Fibroblast of lung (primary cell): ENCODE data around the gene MINK1.

ENCODE experiments used
- EZH2 ChIP-seq: IDR thresholded peaks from 2 replicates; pipeline ENCODE4 v1.5.1; 2012; ENCODE audit warnings: low read length, control low read depth, mild to moderate bottlenecking; ENCODE audit errors: missing control alignments
- TF ChIP-seq, protein P1 (sequence below), 2 donors: IDR thresholded peaks in 1 of 2; conservative IDR thresholded peaks in 1 of 2; 1 replicate in 1 of 2; 2 replicates in 1 of 2; pipeline ENCODE4 v1.5.1; 2011 to 2012; ENCODE audit warnings: low read length in 2 of 2, control low read depth in 1 of 2, inconsistent platforms in 1 of 2, low read depth in 1 of 2, mild to moderate bottlenecking in 1 of 2

- TF ChIP-seq, protein P1, sequence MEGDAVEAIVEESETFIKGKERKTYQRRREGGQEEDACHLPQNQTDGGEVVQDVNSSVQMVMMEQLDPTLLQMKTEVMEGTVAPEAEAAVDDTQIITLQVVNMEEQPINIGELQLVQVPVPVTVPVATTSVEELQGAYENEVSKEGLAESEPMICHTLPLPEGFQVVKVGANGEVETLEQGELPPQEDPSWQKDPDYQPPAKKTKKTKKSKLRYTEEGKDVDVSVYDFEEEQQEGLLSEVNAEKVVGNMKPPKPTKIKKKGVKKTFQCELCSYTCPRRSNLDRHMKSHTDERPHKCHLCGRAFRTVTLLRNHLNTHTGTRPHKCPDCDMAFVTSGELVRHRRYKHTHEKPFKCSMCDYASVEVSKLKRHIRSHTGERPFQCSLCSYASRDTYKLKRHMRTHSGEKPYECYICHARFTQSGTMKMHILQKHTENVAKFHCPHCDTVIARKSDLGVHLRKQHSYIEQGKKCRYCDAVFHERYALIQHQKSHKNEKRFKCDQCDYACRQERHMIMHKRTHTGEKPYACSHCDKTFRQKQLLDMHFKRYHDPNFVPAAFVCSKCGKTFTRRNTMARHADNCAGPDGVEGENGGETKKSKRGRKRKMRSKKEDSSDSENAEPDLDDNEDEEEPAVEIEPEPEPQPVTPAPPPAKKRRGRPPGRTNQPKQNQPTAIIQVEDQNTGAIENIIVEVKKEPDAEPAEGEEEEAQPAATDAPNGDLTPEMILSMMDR (conservative IDR thresholded peaks at IDR 0.05 in 1 of 2, IDR thresholded peaks at IDR 0.05 in 1 of 2; ENCODE audit: low read depth in 1 of 2, low read length in 2 of 2), result no peak
- no peak for TF ChIP-seq EZH2
These were observed 9.6 kb upstream of the MINK1 start for GRCh38 chr17:4823373-4824089.
